Esophagus squamous epithelium (tissue), 4 donors: ENCODE measurements around the gene UBXN4.

Source experiments
- CTCF ChIP-seq, 6 experiments: fragments of 450-650 bp in 4 of 6; fragments of 200-600 bp in 2 of 6; sonication (generic) in 2 of 6; IDR thresholded peaks; one replicate each; pipeline ENCODE4 v1.5.1; 2016 to 2019; ENCODE audit warnings: antibody characterized with exemption in 6 of 6, mild to moderate bottlenecking in 4 of 6, moderate library complexity in 4 of 6
- POLR2A ChIP-seq, 4 donors: fragments of 450-650 bp; IDR thresholded peaks; one replicate each; pipeline ENCODE4 v1.6.1; 2017; ENCODE audit warnings: antibody characterized with exemption in 4 of 4, mild to moderate bottlenecking in 4 of 4, moderate library complexity in 3 of 4

- no peak for TF ChIP-seq POLR2A (IDR thresholded peaks at IDR 0.05)
- TF ChIP-seq CTCF (IDR thresholded peaks at IDR 0.05) = no peak
Measured at GRCh38 chr2:135701442-135701841, 40.2 kb upstream of the UBXN4 start.
